LNCaP clone FGC (cell line): ENCODE data around the gene CCDC160.
A peak's percentile ranks its signal among the peaks of the same experiment; 100 is the strongest.

Experiments used
- DNase-seq: peaks from one replicate; pipeline ENCODE4 v3.0.0-alpha.2; 2011; ENCODE audit warnings: low read depth
- H3K4me3 ChIP-seq: 2 replicates; pipeline ENCODE4 v1.5.1; 2011; ENCODE audit warnings: mild to moderate bottlenecking, low read depth, low read length, control low read depth
- CTCF ChIP-seq: IDR thresholded peaks from 2 replicates; pipeline ENCODE4 v1.5.1; 2012; ENCODE audit warnings: mild to moderate bottlenecking; ENCODE audit not compliant: control insufficient read depth, insufficient read depth; ENCODE audit errors: extremely low read depth

The CCDC160 gene

DNA sequence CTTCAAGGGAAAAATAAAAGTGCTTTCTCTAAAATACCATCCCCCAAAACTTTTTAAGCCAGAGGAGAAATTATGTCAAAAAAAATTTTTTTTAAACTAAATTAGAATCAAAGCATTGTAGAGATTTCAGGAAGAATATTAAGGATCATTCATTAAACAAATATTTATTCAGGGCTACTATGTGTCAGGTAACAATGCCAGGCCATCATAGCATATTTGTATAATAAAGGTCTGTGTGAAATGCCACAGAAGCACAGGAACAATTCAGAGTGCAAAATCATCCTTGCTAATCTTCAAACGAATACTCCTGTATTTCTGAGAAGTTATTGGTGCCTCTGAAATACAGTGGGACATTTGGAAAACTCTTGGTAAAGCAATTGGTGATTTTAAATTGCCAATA, 2.0 kb downstream of the CCDC160 start:
- no peak overlapping the region for H3K4me3 ChIP-seq
- no peak for DNase-seq
- no peak for TF ChIP-seq CTCF

DNA sequence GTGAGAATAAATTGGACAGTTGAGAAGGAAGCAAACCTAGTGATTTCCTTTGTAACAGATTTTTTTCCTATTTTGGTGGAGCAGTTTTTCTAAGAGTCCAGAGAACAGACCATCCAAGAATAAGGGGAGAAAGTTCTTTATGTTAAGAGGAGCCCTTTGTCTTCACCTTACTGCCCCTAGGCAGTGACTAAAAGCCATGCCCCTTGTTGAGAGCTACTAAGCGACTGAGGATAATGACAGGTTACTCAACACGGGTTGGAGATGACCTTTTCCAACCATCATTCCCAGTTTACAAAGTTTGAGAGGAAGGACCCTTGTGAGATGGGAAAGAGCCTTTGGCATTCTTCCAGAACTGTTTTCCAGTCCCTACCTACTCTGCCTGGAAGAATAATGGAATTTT, 3.2 kb downstream of the CCDC160 start:
- no peak for DNase-seq
- TF ChIP-seq CTCF: no peak
- no peak overlapping the region for H3K4me3 ChIP-seq

- no peak for TF ChIP-seq CTCF
- no peak overlapping the region for H3K4me3 ChIP-seq
- DNase-seq: no peak
Observed at GRCh38 chrX:134241960-134242619, 5.1 kb downstream of the CCDC160 start.

DNA sequence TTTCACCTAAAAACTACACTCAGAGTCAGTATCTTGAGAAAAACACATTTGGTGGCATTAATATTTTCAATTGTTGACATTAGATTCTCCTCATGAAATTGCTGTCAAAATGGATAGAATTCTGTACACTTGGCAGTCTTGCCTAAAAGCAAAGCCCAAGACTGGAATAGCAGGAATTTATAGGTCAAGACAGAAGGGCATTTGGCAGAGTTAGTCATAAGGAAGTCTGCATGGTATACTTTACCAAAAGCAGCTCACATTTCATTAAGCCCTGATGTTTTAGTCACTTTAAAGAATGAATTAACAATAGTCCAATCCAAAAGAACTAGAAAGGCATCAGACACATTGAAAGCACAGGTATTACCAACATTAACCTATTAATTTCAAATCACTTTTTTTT, 7.1 kb downstream of the CCDC160 start:
- TF ChIP-seq CTCF: no peak
- DNase-seq: peak; percentile 59
- no peak overlapping the region for H3K4me3 ChIP-seq

DNA sequence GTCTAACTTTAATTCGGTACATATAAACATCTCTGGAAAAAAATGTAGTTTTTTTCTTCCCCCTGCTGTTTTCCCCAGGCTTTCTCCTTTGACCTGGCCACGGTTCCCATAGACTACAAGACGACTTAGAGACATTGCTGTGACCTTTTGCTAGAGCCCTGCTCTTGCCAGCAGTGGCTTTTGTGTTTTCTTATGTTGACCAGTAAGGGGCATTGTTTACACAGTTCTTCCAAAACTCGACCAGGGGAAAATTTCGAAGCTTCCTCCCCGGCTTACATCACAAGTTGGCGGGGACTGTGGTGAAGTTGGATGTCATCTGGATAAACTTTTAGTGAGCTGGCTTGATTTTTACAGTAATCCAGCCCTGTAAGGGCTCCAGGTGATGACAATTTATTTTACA, 9.3 kb downstream of the CCDC160 start:
- TF ChIP-seq CTCF: no peak
- no peak for DNase-seq
- H3K4me3 ChIP-seq: no peak overlapping the region

DNA sequence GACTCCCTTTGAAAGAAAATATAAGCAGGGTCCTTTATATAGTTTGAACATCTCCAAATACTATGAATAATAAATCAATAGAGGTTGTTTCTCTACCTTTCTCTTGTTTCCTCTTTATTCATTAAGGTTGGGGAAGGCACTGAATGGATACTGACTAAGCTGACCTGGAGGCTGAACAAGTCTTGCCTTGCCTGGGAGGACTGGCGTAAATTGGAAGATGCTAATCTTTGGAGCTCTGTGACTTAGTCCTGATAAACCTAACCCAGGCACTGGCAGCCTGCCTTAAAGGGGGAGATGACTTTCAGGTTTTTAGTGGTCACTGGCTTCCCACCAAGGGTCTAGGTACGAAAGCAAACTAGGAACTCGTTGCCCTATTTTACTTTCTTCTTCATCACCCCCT, 10.5 kb downstream of the CCDC160 start:
- no peak for TF ChIP-seq CTCF
- DNase-seq: no peak
- H3K4me3 ChIP-seq: no peak overlapping the region

GRCh38 chrX:134249241-134249640, 12.3 kb downstream of the CCDC160 start:
- no peak overlapping the region for H3K4me3 ChIP-seq
- TF ChIP-seq CTCF: no peak
- DNase-seq: no peak
